Testis (tissue), 3 donors: ENCODE data around the gene ANXA2R. TPM values are rescaled to one million over a fixed set of nuclear protein-coding genes. Genes with fewer than 3 reads are reported as not detected.

ENCODE experiments used
- DNase-seq: peaks from one replicate; pipeline ENCODE4 v3.0.0-alpha.2; 2019
- H3K27ac ChIP-seq, 2 donors: fragments of 200-600 bp; sonication (generic); one replicate each; pipeline ENCODE4 v1.5.1; 2019
- H3K27me3 ChIP-seq: fragments of 200-600 bp; sonication (generic); one replicate; pipeline ENCODE4 v1.5.1; 2019
- H3K36me3 ChIP-seq: fragments of 200-600 bp; sonication (generic); one replicate; pipeline ENCODE4 v1.5.1; 2017; ENCODE audit warnings: low read depth; ENCODE audit errors: missing control alignments
- H3K4me1 ChIP-seq: fragments of 200-600 bp; sonication (generic); one replicate; pipeline ENCODE4 v1.5.1; 2019
- H3K4me3 ChIP-seq, 2 donors: fragments of 200-600 bp; sonication (generic); one replicate each; pipeline ENCODE4 v1.5.1; 2017 to 2019
- H3K9me3 ChIP-seq: fragments of 200-600 bp; sonication (generic); one replicate; pipeline ENCODE4 v1.5.1; 2017
- POLR2A ChIP-seq: fragments of 450-650 bp; IDR thresholded peaks from one replicate; pipeline ENCODE4 v1.6.1; 2017; ENCODE audit warnings: antibody characterized with exemption, mild to moderate bottlenecking, moderate library complexity
- WGBS, 2 donors: methylation state at CpG; one replicate each; pipeline ENCODE4 v1.1.5; 2018; 5-methylcytosine and 5-hydroxymethylcytosine counted together
- intact Hi-C: fragments of 100-400 bp; cut with DNase I; formaldehyde crosslinking; loops from one replicate; pipeline ENCODE4 v1.15.1; 2023; ENCODE audit warnings: low total_unique reads
- polyA plus RNA-seq: library from polyadenylated mRNA; stranded (reverse); fragments of 350-450 nt; fragmentation: Illumina TruSeq; extraction: RNeasy Lipid Tissue Mini Kit (QIAGEN cat#74804); gene quantifications from one replicate; pipeline ENCODE4 v1.2.3, GENCODE V29; 2014; ENCODE audit warnings: low read depth, low replicate concordance; ENCODE audit not compliant: insufficient read depth
- total RNA-seq, 2 donors: library from RNA; depleted of rRNA; stranded (reverse); fragments of >200 nt; gene quantifications; one replicate each; pipeline ENCODE4 v1.2.3, GENCODE V29; 2016
- TF ChIP-seq, protein P1 (sequence below), 3 experiments: fragments of 450-650 bp in 2 of 3; fragments of 200-600 bp in 1 of 3; sonication (generic) in 1 of 3; IDR thresholded peaks; one replicate each; pipeline ENCODE4 v1.5.1; 2016 to 2019; ENCODE audit warnings: antibody characterized with exemption in 3 of 3, mild to moderate bottlenecking in 2 of 3, moderate library complexity in 1 of 3

Gene ANXA2R
- total and polyA plus RNA-seq, 3 donors from 2014 or later: 1.6 to 10.2 (median 5.1) TPM

DNA sequence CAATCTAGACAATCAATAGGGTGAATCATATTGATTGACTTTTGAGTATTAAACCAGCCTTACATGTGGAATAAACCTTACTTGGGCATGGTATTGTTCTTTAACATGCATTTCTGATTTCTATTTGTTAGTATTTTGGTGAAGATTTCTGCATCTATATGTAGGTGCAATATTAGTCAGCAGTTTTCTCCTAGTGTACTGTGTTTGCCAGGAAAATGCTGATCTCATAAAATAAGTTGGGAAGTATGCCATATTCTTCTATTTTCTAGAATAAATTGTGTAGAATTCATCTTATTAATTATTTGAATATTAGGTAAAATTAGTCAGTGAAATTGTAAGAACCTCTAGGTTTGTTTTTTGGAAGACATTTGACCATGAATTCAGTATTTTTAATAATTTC lies 38.4 kb downstream of the ANXA2R start:
- Histone ChIP-seq H3K4me3 (no peak overlapping the region), H3K9me3 (no peaks in the 10 kb centered on the region), H3K27me3 (no peaks in the 10 kb centered on the region), H3K27ac (no peak overlapping the region), H3K36me3 (no peaks in the 10 kb centered on the region), H3K4me1 (no peaks in the 10 kb centered on the region)
- intact Hi-C loops: no loop called here
- TF ChIP-seq POLR2A: no peak
- TF ChIP-seq, protein P1, sequence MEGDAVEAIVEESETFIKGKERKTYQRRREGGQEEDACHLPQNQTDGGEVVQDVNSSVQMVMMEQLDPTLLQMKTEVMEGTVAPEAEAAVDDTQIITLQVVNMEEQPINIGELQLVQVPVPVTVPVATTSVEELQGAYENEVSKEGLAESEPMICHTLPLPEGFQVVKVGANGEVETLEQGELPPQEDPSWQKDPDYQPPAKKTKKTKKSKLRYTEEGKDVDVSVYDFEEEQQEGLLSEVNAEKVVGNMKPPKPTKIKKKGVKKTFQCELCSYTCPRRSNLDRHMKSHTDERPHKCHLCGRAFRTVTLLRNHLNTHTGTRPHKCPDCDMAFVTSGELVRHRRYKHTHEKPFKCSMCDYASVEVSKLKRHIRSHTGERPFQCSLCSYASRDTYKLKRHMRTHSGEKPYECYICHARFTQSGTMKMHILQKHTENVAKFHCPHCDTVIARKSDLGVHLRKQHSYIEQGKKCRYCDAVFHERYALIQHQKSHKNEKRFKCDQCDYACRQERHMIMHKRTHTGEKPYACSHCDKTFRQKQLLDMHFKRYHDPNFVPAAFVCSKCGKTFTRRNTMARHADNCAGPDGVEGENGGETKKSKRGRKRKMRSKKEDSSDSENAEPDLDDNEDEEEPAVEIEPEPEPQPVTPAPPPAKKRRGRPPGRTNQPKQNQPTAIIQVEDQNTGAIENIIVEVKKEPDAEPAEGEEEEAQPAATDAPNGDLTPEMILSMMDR (IDR thresholded peaks at IDR 0.05): no peak
- DNase-seq: no peak

DNA sequence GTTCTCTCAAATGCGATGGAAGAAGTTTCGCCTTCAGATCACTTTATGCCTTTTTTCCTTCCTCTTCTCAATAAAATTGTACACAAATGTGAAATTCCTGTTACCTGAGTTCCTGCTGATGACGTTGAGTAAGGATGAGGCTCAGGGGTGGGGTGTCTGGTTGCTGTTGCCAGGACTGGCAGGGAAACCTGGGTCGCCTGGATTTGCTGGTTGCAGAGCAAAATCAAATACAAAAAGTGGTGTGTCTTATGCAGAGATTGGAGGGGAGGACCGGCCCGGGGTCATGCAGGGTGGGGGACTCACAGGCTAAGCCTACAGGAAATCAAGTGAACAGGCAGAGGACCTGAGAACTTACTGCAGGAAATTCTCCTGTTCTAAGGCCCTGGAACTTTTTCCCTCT lies 39.2 kb downstream of the ANXA2R start:
- Histone ChIP-seq H3K4me3 (peak overlapping the region in 1 of 2 donors; percentile 42), H3K4me1 (no peaks in the 10 kb centered on the region), H3K27me3 (no peaks in the 10 kb centered on the region), H3K36me3 (no peaks in the 10 kb centered on the region), H3K27ac (no peak overlapping the region), H3K9me3 (no peaks in the 10 kb centered on the region)
- TF ChIP-seq, protein P1 (IDR thresholded peaks at IDR 0.05): no peak
- no peak for TF ChIP-seq POLR2A
- 21 to 36% methylated on average over 6 of the region's 6 CpGs for WGBS, 2 donors
- intact Hi-C loops: no loop called here
- no peak for DNase-seq

DNA sequence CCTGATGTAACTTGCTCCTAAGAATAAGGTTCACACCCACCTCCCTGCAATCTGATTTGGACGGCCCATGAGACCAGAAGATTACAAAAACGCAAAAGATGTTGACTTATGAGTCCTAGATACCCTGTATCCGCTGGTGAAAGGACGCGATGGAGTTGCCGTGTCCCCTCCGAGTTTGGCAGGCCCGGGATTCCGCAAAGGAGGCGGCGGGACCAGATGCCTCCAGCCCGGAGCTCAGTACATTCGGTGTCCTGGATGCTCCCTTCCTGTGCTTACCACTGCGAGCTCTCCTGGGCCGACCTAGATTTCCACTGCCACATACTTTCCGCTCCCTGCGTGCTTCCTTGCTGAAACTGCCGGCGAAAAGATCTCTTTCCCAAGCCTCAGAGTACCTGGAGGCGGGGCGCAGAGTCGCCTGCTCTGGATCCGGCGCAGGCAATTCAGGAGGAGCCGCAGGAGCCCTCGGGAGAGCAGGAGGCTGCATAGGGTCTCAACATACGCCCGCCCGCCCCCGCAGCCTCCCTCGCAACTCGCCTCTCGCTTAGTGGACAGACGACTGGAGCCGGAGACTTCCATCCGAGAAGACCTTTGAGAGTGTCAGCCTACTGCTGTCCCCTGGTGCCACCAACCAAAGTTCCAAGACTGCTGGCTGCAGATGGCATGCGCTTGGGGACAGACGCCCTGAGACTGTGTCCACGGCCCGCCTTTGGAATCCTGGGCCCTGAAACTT lies 39.8 kb downstream of the ANXA2R start:
- 7 to 8% methylated on average over 21 to 40 of the region's 40 CpGs for WGBS, 2 donors
- intact Hi-C loops: no loop called here
- TF ChIP-seq, protein P1 (IDR thresholded peaks at IDR 0.05): no peak
- no peak for TF ChIP-seq POLR2A
- DNase-seq: peak; percentile 19
- no peaks in the 10 kb centered on the region for H3K36me3 ChIP-seq
- no peaks in the 10 kb centered on the region for H3K9me3 ChIP-seq
- H3K27me3 ChIP-seq: no peaks in the 10 kb centered on the region
- peak overlapping the region; percentile 12 to 42 for H3K4me3 ChIP-seq
- H3K4me1 ChIP-seq: no peaks in the 10 kb centered on the region
- H3K27ac ChIP-seq: no peak overlapping the region

DNA sequence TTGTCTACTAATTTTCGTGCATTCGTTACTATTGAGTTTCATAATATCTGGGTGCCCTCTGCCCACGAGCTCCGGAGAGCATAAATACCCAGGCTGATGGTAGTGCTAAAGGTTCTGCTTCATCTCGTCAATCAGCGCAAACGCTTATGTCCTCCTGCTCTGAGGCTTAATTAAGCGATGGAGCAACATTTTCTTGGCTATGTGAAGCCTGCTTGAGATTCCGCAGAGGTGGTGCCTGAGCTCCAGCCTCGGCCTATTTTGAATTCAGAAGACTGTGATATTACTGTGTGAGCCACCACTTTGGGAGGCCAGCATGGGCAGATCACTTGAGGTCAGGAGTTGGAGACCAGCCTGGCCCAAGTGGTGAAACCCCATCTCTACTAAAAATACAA lies 44.8 kb downstream of the ANXA2R start:
- no peak for TF ChIP-seq POLR2A
- TF ChIP-seq, protein P1 (IDR thresholded peaks at IDR 0.05): no peak
- H3K4me3 ChIP-seq: peak overlapping the region; percentile 50 to 63

More for the DNA sequence above, 44.8 kb downstream of the ANXA2R start:
- H3K27ac ChIP-seq: peak overlapping the region in 1 of 2 donors; percentile 85
- 7 to 16% methylated on average over 9 to 10 of the region's 10 CpGs for WGBS, 2 donors
- no peaks in the 10 kb centered on the region for H3K4me1 ChIP-seq
- H3K36me3 ChIP-seq: no peaks in the 10 kb centered on the region
- no peaks in the 10 kb centered on the region for H3K27me3 ChIP-seq
- no peak for DNase-seq
- intact Hi-C loops: no loop called here
- no peaks in the 10 kb centered on the region for H3K9me3 ChIP-seq
